H1 (cell line): ENCODE results near the gene GTF2A2. TPM values are rescaled to one million over a fixed set of nuclear protein-coding genes. Genes with fewer than 3 reads are reported as not detected.

Experiments
- CTCF ChIA-PET: fragments of 300-600 bp; sonication (Branson Sonifier 250); formaldehyde crosslinking; loops from one replicate; lab custom pipeline; 2021; ENCODE audit not compliant: partially characterized antibody; lab: Charles Lee
- POLR2A ChIA-PET: fragments of 300-600 bp; sonication (Branson Sonifier 250); formaldehyde crosslinking; loops from one replicate; lab custom pipeline; 2021; ENCODE audit warnings: inconsistent platforms; ENCODE audit not compliant: partially characterized antibody; lab: Charles Lee
- DNase-seq, 2 experiments: peaks; one replicate each; pipeline versions ENCODE4 v3.0.0 to v3.0.0-alpha.2; 2010 to 2022; ENCODE audit warnings: low spot score in 2 of 2, low read depth in 1 of 2, mixed read lengths in 1 of 2
- FAIRE-seq: peaks from 2 replicates; lab custom pipeline; 2011; peaks lifted over from hg19 to GRCh38; lab: Jason Lieb, UNC
- H2AFZ ChIP-seq: 2 replicates; pipeline ENCODE4 v1.8.1; 2012; ENCODE audit warnings: low read length, inconsistent platforms
- H2AK5ac ChIP-seq: 2 replicates; pipeline ENCODE4 v1.6.1; 2013; ENCODE audit warnings: low read depth, low read length
- H2BK120ac ChIP-seq: replicated peaks from 2 replicates; pipeline ENCODE3; 2013; ENCODE audit warnings: low read depth, low read length, inconsistent platforms
- H2BK12ac ChIP-seq: 2 replicates; pipeline ENCODE4 v1.6.1; 2013; ENCODE audit warnings: low read depth, low read length
- H2BK15ac ChIP-seq: 2 replicates; pipeline ENCODE4 v1.6.1; 2013; ENCODE audit warnings: low read length
- H2BK20ac ChIP-seq: 2 replicates; pipeline ENCODE4 v1.6.1; 2013; ENCODE audit warnings: low read length
- H2BK5ac ChIP-seq: 2 replicates; pipeline ENCODE4 v1.6.1; 2013; ENCODE audit warnings: low read depth, low read length
- H3K14ac ChIP-seq: 2 replicates; pipeline ENCODE4 v1.6.1; 2013; ENCODE audit warnings: inconsistent platforms; ENCODE audit not compliant: insufficient read length
- H3K18ac ChIP-seq: 2 replicates; pipeline ENCODE4 v1.6.1; 2013; ENCODE audit warnings: low read length; ENCODE audit errors: extremely low read depth
- H3K23ac ChIP-seq: 2 replicates; pipeline ENCODE4 v1.6.1; 2013; ENCODE audit warnings: inconsistent platforms; ENCODE audit not compliant: insufficient read length
- H3K23me2 ChIP-seq: 2 replicates; pipeline ENCODE4 v1.6.1; 2013; ENCODE audit warnings: low read depth, low read length
- H3K27ac ChIP-seq: 2 replicates; pipeline ENCODE4 v1.6.1; 2011; ENCODE audit warnings: low read depth, low read length, inconsistent platforms
- H3K27me3 ChIP-seq, 4 experiments: replicated peaks in 1 of 4; 1 replicate in 1 of 4; 2 replicates in 3 of 4; pipeline versions ENCODE4 v1.6.1 to v1.8.1; 2011 to 2013; ENCODE audit warnings: low read length in 3 of 4, mild to moderate bottlenecking in 3 of 4, inconsistent platforms in 2 of 4, mixed read lengths in 2 of 4, moderate library complexity in 1 of 4; ENCODE audit not compliant: control insufficient read depth in 3 of 4, insufficient read depth in 3 of 4; ENCODE audit errors: extremely low read depth in 1 of 4
- H3K36me3 ChIP-seq, 4 experiments: 2 replicates each; pipeline versions ENCODE4 v1.6.1 to v1.8.1; 2011 to 2013; ENCODE audit warnings: mild to moderate bottlenecking in 4 of 4, low read length in 3 of 4, moderate library complexity in 2 of 4, control low read depth in 1 of 4, inconsistent platforms in 1 of 4; ENCODE audit not compliant: insufficient read depth in 4 of 4, control insufficient read depth in 2 of 4
- H3K4ac ChIP-seq: replicated peaks from 2 replicates; pipeline ENCODE3; 2013; ENCODE audit warnings: low read length, low read depth, mixed read lengths, inconsistent platforms; ENCODE audit not compliant: insufficient read length
- H3K4me1 ChIP-seq, 4 experiments: replicated peaks in 1 of 4; 1 replicate in 1 of 4; 2 replicates in 3 of 4; pipeline versions ENCODE4 v1.6.1 to v1.8.1; 2011 to 2013; ENCODE audit warnings: low read length in 3 of 4, inconsistent platforms in 2 of 4, mixed read lengths in 1 of 4; ENCODE audit not compliant: insufficient read depth in 4 of 4, control insufficient read depth in 3 of 4
- H3K4me2 ChIP-seq, 2 experiments: 2 replicates each; pipeline versions ENCODE4 v1.6.1 to v1.8.1; 2011 to 2013; ENCODE audit warnings: low read depth in 2 of 2, low read length in 2 of 2, control low read depth in 1 of 2, inconsistent platforms in 1 of 2, mild to moderate bottlenecking in 1 of 2; ENCODE audit not compliant: insufficient read depth in 1 of 2
- H3K4me3 ChIP-seq, 4 experiments: fragments of 200-600, 300-600 bp in 1 of 4; sonication (generic), shearing (Covaris generic), sonication (Bioruptor Twin) in 1 of 4; 2 replicates each; pipeline versions ENCODE4 v1.5.1 to v1.8.1; 2011 to 2016; ENCODE audit warnings: low read length in 4 of 4, low read depth in 3 of 4, control low read depth in 2 of 4, inconsistent platforms in 2 of 4, mild to moderate bottlenecking in 2 of 4, mixed read lengths in 1 of 4, moderate library complexity in 1 of 4; ENCODE audit not compliant: insufficient read depth in 2 of 4; ENCODE audit errors: extremely low read depth in 1 of 4
- H3K56ac ChIP-seq: replicated peaks from 2 replicates; pipeline ENCODE3; 2013; ENCODE audit warnings: low read depth, mild to moderate bottlenecking, mixed read lengths, low read length, inconsistent platforms; ENCODE audit not compliant: insufficient read length
- H3K79me1 ChIP-seq: 2 replicates; pipeline ENCODE4 v1.6.1; 2013; ENCODE audit warnings: low read depth, low read length, control low read depth
- H3K79me2 ChIP-seq, 2 experiments: 2 replicates each; pipeline versions ENCODE4 v1.6.1 to v1.8.1; 2012 to 2013; ENCODE audit warnings: low read length in 2 of 2, mild to moderate bottlenecking in 2 of 2, inconsistent platforms in 1 of 2; ENCODE audit not compliant: insufficient read depth in 2 of 2, control insufficient read depth in 1 of 2
- H3K9ac ChIP-seq, 4 experiments: replicated peaks in 1 of 4; 1 replicate in 1 of 4; 2 replicates in 3 of 4; pipeline versions ENCODE4 v1.6.1 to v1.8.1; 2011 to 2013; ENCODE audit warnings: low read depth in 3 of 4, low read length in 3 of 4, control low read depth in 2 of 4, mild to moderate bottlenecking in 2 of 4, moderate library complexity in 2 of 4, inconsistent platforms in 1 of 4; ENCODE audit errors: extremely low read depth in 1 of 4
- H3K9me3 ChIP-seq, 2 experiments: 2 replicates each; pipeline versions ENCODE4 v1.6.1 to v1.8.1; 2012 to 2013; ENCODE audit warnings: mild to moderate bottlenecking in 2 of 2, moderate library complexity in 2 of 2, control low read depth in 1 of 2, inconsistent platforms in 1 of 2, low read depth in 1 of 2, low read length in 1 of 2, mixed read lengths in 1 of 2; ENCODE audit not compliant: insufficient read depth in 2 of 2
- H4K20me1 ChIP-seq, 2 experiments: replicated peaks in 1 of 2; 2 replicates each; pipeline versions ENCODE3 to v1.8.1; 2011 to 2013; ENCODE audit warnings: inconsistent platforms in 2 of 2, low read length in 2 of 2, mild to moderate bottlenecking in 1 of 2; ENCODE audit not compliant: insufficient read depth in 2 of 2, control insufficient read depth in 1 of 2
- H4K5ac ChIP-seq: 2 replicates; pipeline ENCODE4 v1.6.1; 2013; ENCODE audit warnings: low read length, low read depth, mixed read lengths, inconsistent platforms; ENCODE audit not compliant: insufficient read length
- H4K8ac ChIP-seq: 2 replicates; pipeline ENCODE4 v1.8.0; 2013; ENCODE audit warnings: mild to moderate bottlenecking, moderate library complexity, low read length, inconsistent platforms; ENCODE audit not compliant: insufficient read depth; ENCODE audit errors: extremely low read depth
- H4K91ac ChIP-seq: replicated peaks from 2 replicates; pipeline ENCODE3; 2013; ENCODE audit warnings: low read length, mixed read lengths, inconsistent platforms; ENCODE audit not compliant: insufficient read length
- ASH2L ChIP-seq: fragments of 200-600, 300-600 bp; sonication (generic); IDR thresholded peaks from one replicate; pipeline ENCODE4 v1.7.1; 2017; ENCODE audit warnings: low read length
- BACH1 ChIP-seq: IDR thresholded peaks from 2 replicates; pipeline ENCODE4 v1.6.1; 2012; ENCODE audit warnings: low read length, improper control_type of control experiment
- CBX8 ChIP-seq: fragments of 300-800, 300-1000 bp; sonication (generic); IDR thresholded peaks from 2 replicates; pipeline ENCODE4 v1.7.1; 2016; ENCODE audit warnings: low read depth, low read length, borderline replicate concordance
- EGR1 ChIP-seq: IDR thresholded peaks from 2 replicates; pipeline ENCODE4 v1.6.1; 2011; ENCODE audit warnings: low read depth, low read length, borderline replicate concordance
- GABPA ChIP-seq: IDR thresholded peaks from 2 replicates; pipeline ENCODE4 v1.6.1; 2011; ENCODE audit warnings: mild to moderate bottlenecking, low read length, moderate library complexity, borderline replicate concordance; ENCODE audit not compliant: insufficient read depth
- KDM5A ChIP-seq: fragments of 200-600 bp; IDR thresholded peaks from 2 replicates; pipeline ENCODE4 v1.7.1; 2012; ENCODE audit warnings: mild to moderate bottlenecking, low read length, inconsistent platforms, mixed read lengths
- MAX ChIP-seq: IDR thresholded peaks from 2 replicates; pipeline ENCODE4 v1.6.1; 2012; ENCODE audit warnings: inconsistent platforms
- RAD21 ChIP-seq, 2 experiments: IDR thresholded peaks in 1 of 2; conservative IDR thresholded peaks in 1 of 2; 2 replicates each; pipeline ENCODE4 v1.6.1; 2011; ENCODE audit warnings: low read depth in 2 of 2, low read length in 2 of 2, improper control_type of control experiment in 1 of 2, inconsistent platforms in 1 of 2, mild to moderate bottlenecking in 1 of 2, moderate library complexity in 1 of 2
- TAF7 ChIP-seq: optimal IDR thresholded peaks from 2 replicates; pipeline ENCODE3; 2011; ENCODE audit warnings: low read depth, mild to moderate bottlenecking, inconsistent platforms, low read length, moderate library complexity, borderline replicate concordance
- WGBS, 2 experiments: shearing (Covaris generic) in 1 of 2; methylation state at CpG; one replicate each; pipeline versions ENCODE4 v1.1.6 to v1.1.7; 2013 to 2015; ENCODE audit warnings: low lambda C conversion rate in 2 of 2, mixed read lengths in 2 of 2, inconsistent platforms in 1 of 2, low coverage in 1 of 2, missing lambda C conversion rate in 1 of 2; ENCODE audit not compliant: insufficient replicate concordance in 2 of 2, insufficient coverage in 1 of 2, insufficient read length in 1 of 2; ENCODE audit errors: extremely low coverage in 1 of 2, missing lambda C conversion rate in 1 of 2; 5-methylcytosine and 5-hydroxymethylcytosine counted together
- polyA plus RNA-seq, 7 experiments: library from polyadenylated mRNA; depleted of rRNA in 3 of 7; stranded (reverse) in 5 of 7; unstranded in 2 of 7; fragments of >200 nt in 5 of 7; fragments of 200-250 nt in 2 of 7; gene quantifications; 1 replicate in 5 of 7; 2 replicates in 1 of 7; 4 replicates in 1 of 7; pipeline versions ENCODE4 v1.2.1 to v1.2.3, GENCODE V29; 2011 to 2013; ENCODE audit warnings: missing spikeins in 2 of 7, mixed read lengths in 2 of 7
- total RNA-seq: library from RNA; stranded (reverse); fragmentation: NEBNext Ultra II Directional; extraction: Animal tissue kit (Norgen Biotek cat#: 25700); gene quantifications from 2 replicates; pipeline ENCODE4 v1.2.1, GENCODE V29; 2021

GTF2A2 gene
- total and polyA plus RNA-seq, 2 of the 8 experiments (the other 6 are each of a cell fraction or from before 2014, with no cell fraction given) = 52.2 to 161 TPM

GRCh38 chr15:59647085-59647484 is 10.2 kb downstream of the GTF2A2 start:
- no peak overlapping the region for H3K56ac ChIP-seq
- no peak overlapping the region for H4K8ac ChIP-seq
- H3K14ac ChIP-seq = no peak overlapping the region
- no peaks in the 10 kb centered on the region for H3K9me3 ChIP-seq
- no peaks in the 10 kb centered on the region for H3K79me1 ChIP-seq
- no peak overlapping the region for H2BK12ac ChIP-seq
- H2BK120ac ChIP-seq = no peak overlapping the region
- peaks cover 5 to 47% (median 22%) of the 10 kb centered on the region in 4 experiments; a peak in 7 of 8 replicates for H3K36me3 ChIP-seq
- H2AFZ ChIP-seq = no peak overlapping the region
- ChIA-PET CTCF (interaction anchor here (1.1 to 2.8 kb wide), 2 partner anchors 14 to 115 kb away, joined by 6 to 9 read pairs; no protein-coding TSS in a partner anchor), POLR2A (interaction anchor here (1.6 kb wide), 1 partner anchor 11 kb away, joined by 9 read pairs; the partner anchor contains the start of gene GTF2A2)
- H3K4me2 ChIP-seq = no peak overlapping the region
- no peak overlapping the region for H3K4me3 ChIP-seq
- no peaks in the 10 kb centered on the region for H3K23me2 ChIP-seq
- no peak overlapping the region for H2AK5ac ChIP-seq
- FAIRE-seq = no peak
- H3K4ac ChIP-seq = no peak overlapping the region
- 71% methylated on average over 1 of the region's 1 CpG; no CpG with 5 or more reads in 1 of the 2 experiments for WGBS, 2 experiments
- H4K20me1 ChIP-seq = peaks cover 2 to 3% of the 10 kb centered on the region in 2 experiments
- no peak overlapping the region for H3K18ac ChIP-seq
- no peak overlapping the region for H4K5ac ChIP-seq
- H2BK20ac ChIP-seq = no peak overlapping the region
- no peak overlapping the region for H2BK15ac ChIP-seq
- DNase-seq = no peak
- no peaks in the 10 kb centered on the region for H3K27me3 ChIP-seq
- no peak overlapping the region for H3K9ac ChIP-seq
- H3K4me1 ChIP-seq = no peaks in the 10 kb centered on the region
- no peak overlapping the region for H4K91ac ChIP-seq
- H2BK5ac ChIP-seq = no peak overlapping the region
- TF ChIP-seq RAD21 (IDR thresholded peaks at IDR 0.05 in 1 of 2, conservative IDR thresholded peaks at IDR 0.05 in 1 of 2; ENCODE audit: low read depth in 2 of 2, low read length in 2 of 2) (no peak), MAX (no peak), GABPA (no peak), CBX8 (no peak), EGR1 (no peak), ASH2L (no peak), TAF7 (no peak), BACH1 (no peak), KDM5A (no peak)
- peaks cover 0 to 7% of the 10 kb centered on the region in 2 experiments; a peak in 2 of 4 replicates for H3K79me2 ChIP-seq
- H3K23ac ChIP-seq = no peak overlapping the region
- no peak overlapping the region for H3K27ac ChIP-seq
